Head of caudate nucleus (tissue), 42 donors: Measurements from ENCODE around the gene GRIK2.
A peak's percentile ranks its signal among the peaks of the same experiment; 100 is the strongest.

Experiments used
- DNase-seq, 42 donors: peaks; one replicate each; pipeline versions ENCODE4 v3.0.0 to v3.0.0-alpha.2; 2020 to 2021; ENCODE audit warnings: mixed read lengths in 7 of 42
- intact Hi-C: fragments of 100-400 bp; cut with DNase I; formaldehyde crosslinking; loops from one replicate; pipeline ENCODE4 v1.15.0; 2022

Gene GRIK2

GRCh38 chr6:101806241-101806640 lies 412.7 kb downstream of the GRIK2 start:
- intact Hi-C loops: no loop called here
- no peak for DNase-seq

GRCh38 chr6:101811108-101811507 lies 417.6 kb downstream of the GRIK2 start:
- intact Hi-C loops: no loop called here
- DNase-seq: no peak

GRCh38 chr6:101816716-101817115 lies 423.2 kb downstream of the GRIK2 start:
- intact Hi-C loops: no loop called here
- DNase-seq: no peak

- intact Hi-C loops: no loop called here
- DNase-seq: peak in 5 of 42 donors; percentile 3 to 35 (median 9)
These were observed 424.5 kb downstream of the GRIK2 start for GRCh38 chr6:101818051-101818450.

DNA sequence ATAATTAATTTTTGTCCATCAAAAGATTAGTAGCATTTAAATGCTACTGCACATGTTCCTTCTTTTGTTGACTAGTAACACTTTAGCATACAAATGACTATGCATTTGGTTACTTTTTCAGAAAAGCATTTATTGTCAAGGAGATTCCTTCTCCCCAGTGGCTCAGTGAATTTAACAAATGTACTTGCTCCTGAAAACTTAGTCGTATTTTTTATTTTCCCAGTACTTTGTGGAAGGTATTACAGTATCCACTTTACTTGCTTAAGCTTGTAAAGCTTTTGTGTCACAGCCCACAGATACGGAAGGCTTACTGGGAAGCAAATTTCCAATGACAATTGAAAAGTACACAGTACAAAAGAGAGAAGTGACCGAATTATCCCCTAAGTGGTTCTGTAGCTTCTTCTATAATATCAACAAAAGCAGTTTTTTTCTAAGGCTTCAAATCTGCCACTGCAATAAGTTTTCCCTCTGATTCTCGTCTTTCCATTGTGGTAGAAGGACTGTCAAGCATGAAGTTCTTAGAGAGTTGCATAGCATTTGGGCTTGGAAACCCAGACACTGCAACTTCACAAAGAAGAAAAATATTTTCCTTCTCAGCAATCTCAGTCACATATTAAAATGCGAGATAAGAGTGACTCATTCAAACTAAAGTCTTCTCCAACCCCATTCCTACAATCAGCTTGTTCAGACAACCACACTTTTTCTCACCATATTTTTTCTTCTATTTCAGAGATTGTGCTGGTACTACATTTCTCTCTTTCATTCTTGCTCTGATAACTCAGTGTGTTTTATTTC lies 431.2 kb downstream of the GRIK2 start:
- DNase-seq: no peak
- intact Hi-C loops: no loop called here

GRCh38 chr6:101826269-101826668 lies 432.8 kb downstream of the GRIK2 start:
- DNase-seq: no peak
- intact Hi-C loops: no loop called here

- DNase-seq: no peak
- intact Hi-C loops: no loop called here
These were observed 433.2 kb downstream of the GRIK2 start for GRCh38 chr6:101826678-101827077.

DNA sequence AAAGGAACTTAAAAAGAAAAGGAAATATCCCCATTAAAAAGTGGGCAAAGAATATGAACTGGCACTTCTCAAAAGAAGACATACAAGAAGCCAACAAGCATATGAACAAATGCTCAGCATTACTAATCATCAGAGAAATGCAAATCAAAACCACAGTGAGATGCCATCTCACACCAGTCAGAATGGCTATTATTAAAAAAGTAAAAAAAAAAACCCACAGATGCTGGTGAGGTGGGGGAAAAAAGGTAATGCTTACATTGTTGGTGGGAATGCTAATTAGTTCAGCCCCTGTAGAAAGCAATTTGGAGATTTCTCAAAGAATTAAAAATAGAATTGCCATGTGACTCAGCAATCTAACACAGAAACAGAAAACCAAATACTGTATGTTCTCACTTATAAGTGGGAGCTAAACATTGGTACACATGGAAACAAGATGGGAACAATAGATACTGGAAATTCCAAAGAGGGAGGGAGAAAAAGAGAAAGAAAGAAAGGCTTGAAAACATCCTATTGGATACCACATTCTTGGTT lies 437.1 kb downstream of the GRIK2 start:
- no peak for DNase-seq
- intact Hi-C loops: no loop called here

- no peak for DNase-seq
- intact Hi-C loops: no loop called here
These were observed 438.9 kb downstream of the GRIK2 start for GRCh38 chr6:101832371-101832770.

- intact Hi-C loops: no loop called here
- DNase-seq: no peak
These were observed 446.6 kb downstream of the GRIK2 start for GRCh38 chr6:101840100-101840499.

GRCh38 chr6:101845172-101845571 lies 451.7 kb downstream of the GRIK2 start:
- DNase-seq: no peak
- intact Hi-C loops: no loop called here

DNA sequence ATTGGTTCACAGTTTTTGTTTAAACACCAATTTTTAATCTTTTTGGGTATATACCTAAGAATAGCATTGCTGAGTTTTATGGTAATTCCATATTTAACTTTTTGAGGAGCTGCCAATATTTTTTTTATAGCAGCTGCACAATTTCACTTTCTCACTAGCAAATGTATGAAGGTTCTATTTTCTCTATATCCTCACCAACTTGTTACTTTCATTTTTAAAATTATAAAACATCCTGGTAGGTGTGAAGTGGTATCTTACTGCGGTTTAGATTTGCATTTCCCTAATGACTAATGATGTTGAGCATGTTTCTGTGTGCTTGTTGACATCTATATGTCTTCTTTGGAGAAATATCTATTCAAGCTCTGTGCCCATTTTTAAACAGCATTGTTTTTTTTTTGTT lies 452.1 kb downstream of the GRIK2 start:
- DNase-seq: no peak
- intact Hi-C loops: no loop called here

DNA sequence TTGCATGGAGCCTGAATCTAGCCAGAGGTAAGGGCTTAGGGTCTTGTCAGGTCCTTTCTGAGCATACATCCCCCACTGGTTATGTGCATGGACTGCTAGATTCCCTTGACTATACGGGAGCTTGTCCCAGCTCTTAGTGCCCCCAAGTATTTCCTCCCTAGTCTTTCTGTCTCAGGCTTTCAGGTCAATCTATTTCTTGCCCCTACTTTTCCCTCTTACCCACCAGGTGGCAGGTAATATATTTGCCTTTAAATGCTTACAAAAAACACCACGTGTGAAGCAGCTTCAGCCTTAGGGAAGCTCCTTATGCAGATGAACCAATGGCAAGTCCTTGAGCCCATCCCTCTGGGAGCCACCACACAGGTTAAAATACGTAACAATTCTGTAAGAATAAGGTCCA lies 454.2 kb downstream of the GRIK2 start:
- intact Hi-C loops: no loop called here

GRCh38 chr6:101851911-101852310 lies 458.4 kb downstream of the GRIK2 start:
- intact Hi-C loops: no loop called here
- no peak for DNase-seq

More for the DNA sequence above, 454.2 kb downstream of the GRIK2 start:
- DNase-seq: no peak

GRCh38 chr6:101853231-101854085 lies 459.9 kb downstream of the GRIK2 start:
- intact Hi-C loops: no loop called here

GRCh38 chr6:101876431-101876830 lies 482.9 kb downstream of the GRIK2 start:
- no peak for DNase-seq
- intact Hi-C loops: no loop called here

More at GRCh38 chr6:101853231-101854085, 459.9 kb downstream of the GRIK2 start:
- DNase-seq: no peak

DNA sequence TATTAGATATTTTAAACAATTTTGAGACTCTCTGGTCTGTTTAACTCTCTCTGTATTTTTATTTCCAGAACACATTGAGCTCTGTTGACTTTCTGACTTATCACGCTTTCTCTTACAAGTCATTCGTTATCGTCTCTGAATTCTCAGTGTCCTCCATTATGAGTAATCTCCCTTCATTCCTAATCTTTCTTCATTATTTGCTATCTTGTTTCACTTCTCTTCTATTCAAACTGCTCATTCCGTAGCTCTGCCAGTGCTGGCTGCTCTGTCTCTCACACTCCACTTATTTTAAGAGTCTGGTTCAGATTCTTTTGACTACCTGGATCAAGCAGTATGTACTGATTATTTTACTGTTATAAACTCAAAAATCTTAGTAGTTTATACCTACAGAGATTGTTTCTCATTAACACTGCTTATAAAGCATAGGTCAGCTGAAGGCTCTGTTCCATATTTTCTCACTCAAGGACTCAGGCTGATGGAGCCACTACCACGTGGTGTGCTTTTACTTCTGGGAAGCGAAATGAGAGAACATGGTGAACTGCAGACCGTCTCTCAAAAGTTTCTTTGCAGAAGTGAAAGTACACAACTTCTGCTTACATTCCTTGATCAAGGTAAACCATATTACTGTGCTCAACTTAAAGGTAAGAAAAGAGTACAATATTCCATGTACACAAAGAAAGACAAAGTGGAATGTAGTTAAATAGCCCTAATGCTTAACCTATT lies 485.2 kb downstream of the GRIK2 start:
- no peak for DNase-seq
- intact Hi-C loops: no loop called here

DNA sequence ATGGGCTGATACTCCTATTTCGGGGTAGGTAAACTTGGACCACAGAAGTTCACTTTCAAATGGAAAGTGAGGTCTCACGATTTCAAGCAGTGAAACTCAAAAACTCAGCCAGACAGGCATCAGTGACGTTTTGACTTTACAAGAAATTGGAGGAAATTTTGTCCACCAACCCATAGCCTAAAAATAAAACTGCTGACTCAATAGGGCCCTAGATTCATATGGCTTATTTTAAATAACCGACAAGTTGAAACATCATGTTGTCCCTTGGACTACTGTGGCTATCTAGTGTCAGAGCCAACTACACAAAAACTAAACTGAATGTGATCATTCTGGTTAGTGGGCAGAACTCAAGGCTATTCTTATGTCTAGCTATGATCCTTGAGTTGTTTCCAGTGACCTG lies 486.3 kb downstream of the GRIK2 start:
- intact Hi-C loops: no loop called here
- no peak for DNase-seq

- DNase-seq: no peak
- intact Hi-C loops: no loop called here
These were observed 490.0 kb downstream of the GRIK2 start for GRCh38 chr6:101883505-101883904.

GRCh38 chr6:101887532-101887931 lies 494.0 kb downstream of the GRIK2 start:
- intact Hi-C loops: no loop called here

More at GRCh38 chr6:101887532-101887931, 494.0 kb downstream of the GRIK2 start:
- no peak for DNase-seq
